Hematopoietic multipotent progenitor cell (in vitro differentiated cells): ENCODE results near the gene NKX2-8. TPM values are rescaled to one million over a fixed set of nuclear protein-coding genes. Genes with fewer than 3 reads are reported as not detected.

Experiments
- DNase-seq, 3 donors: peaks; one replicate each; pipeline ENCODE4 v3.0.0-alpha.2; 2011 to 2015; ENCODE audit warnings: low read depth in 2 of 3, low spot score in 2 of 3
- total RNA-seq: library from RNA; depleted of rRNA; stranded (reverse); fragments of >200 nt; gene quantifications from one replicate; pipeline ENCODE4 v1.2.3, GENCODE V29; 2012

The NKX2-8 gene
- under 0.01 TPM for total RNA-seq

DNA sequence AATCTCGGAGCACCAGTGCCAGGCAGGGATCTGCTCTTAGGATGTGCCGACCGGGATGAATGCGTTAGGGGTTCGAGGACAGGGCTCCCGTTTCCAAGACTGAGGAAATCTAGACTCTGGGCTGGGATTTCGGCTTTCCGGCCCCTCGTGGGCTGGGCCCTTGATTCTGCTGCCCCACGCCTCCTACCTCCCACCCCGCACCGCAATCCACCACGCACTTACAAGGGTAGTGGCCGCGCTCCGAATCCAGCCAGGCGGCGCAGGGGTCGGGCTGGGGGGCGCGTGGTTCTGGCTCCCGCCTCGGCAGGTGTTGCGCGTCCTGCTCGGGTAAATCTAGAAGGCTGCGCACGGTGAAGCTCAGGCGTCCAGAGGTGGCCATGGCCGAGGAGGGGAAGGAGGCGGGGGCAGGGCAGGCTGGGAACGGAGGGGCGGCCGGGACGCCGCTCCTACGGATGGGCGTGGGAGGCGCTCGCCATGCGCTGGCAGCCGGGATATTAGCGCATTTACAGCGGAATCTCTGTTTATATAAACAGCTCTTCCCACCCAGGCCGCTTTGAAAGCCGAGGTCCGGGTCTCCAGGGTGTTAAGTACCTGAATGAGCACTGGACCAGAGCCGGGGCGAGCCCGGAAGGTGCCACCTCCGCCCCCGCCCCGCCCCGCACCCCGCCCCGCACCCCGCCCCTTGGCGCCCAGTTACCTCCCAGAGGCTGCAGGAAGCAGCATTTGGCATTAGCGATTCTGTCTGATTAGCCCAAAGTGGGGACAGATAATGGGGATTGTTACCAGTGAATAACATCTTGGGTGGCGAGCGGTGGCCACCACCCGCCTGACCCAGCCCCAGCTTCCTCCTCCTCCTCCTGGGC is at the start of gene NKX2-8:
NKX2-8 (minus strand) TSS at position 604 of the 863 bp plus-strand sequence; CDS start at position 379, 225 bp downstream.
- DNase-seq: no peak

DNA sequence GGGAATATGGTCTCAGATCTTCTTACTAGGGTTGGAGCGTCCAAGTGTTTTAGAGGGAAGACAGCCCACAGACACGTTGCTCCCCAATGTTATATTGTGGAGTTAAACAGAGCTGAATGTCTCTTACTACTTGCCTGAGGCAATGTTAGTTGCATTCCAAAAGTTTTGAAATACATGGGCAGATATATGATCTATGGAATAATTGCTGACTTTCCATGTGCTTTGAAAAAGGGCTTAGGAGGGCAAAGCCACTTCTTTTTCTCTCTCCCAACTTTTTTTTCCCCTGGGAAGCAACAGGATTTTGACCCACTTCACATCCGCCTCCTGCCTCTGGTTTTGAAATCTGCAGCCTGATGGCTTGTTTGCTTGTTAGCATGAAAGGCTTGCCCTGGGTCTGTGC is 45.6 kb upstream of the NKX2-8 start:
- DNase-seq: no peak

DNA sequence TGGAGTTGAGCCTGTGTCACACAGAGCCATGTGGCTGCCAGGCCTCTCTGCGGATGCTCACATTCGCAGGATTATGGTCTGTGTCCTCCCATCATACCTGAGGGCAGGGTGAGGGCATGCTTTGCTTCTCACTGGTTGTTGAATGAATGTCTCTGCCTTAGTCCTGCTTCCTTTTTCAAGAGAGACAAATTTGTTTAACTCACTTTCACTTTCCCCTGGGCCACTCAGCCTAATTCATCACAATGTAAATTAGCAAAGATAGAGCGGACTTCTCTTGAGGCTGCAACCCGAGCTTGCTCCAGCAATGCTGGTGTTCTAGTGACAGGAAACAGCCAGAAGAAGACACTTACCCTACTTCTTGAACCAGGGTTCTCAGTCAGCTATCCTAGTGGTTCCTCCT is 43.7 kb upstream of the NKX2-8 start:
- no peak for DNase-seq

DNA sequence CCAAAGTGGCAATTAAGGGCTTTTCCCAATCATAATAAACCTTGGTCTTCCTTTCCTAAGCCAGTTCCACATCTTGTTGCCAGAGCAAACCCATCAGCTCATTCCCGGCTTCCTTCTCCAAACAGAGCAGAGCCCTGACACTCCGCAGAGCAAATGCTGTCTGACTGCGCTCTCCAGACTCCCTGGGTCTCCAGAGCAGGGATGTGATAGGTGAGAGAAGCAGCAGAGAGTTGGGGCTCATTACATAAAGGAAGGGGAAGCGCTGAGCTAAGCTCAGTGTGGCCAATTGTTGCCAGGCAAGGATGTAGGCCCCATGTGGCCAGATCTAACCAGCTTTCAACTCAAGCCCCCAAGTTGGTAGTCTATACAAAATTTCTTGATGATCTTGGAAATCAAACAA is 43.0 kb upstream of the NKX2-8 start:
- DNase-seq: no peak

DNA sequence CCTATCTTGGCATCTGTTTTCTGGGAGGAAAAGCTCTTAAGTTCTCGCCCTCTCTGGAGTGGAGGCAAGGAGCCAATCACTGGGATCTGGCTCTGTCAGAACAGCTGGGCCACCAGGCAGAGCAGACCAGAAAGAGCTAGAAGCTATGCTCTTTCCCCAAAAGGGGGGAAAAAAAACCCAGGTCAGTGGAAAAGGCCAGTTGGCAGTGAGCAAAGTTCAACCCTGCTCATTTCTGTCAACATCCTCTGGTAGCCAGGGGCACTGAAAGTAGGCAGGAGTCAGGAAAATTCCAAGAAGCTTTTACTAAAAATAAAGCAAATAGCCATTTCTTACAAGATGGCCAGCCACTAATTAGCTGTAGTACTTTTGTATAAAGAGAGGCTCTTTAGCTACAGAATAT is 42.6 kb upstream of the NKX2-8 start:
- DNase-seq: no peak

DNA sequence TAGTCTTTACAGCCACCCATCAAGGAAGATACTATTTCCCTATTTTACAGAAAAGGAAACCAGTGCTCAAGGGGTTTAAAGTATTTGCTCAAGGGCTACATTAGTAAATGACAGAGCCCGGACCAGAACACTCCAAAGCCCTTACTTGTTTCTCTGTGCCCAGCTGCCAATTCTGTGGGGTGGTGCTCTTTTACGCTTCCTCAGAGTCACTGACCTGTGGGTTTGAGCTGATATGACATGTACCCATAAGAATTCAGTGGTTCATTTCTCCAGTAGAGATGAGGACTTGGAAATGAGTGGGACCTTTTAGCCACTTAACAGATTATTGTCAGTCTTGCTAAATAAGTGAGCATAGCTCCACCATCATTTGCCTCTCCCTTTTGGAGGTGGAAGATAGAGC is 37.4 kb upstream of the NKX2-8 start:
- DNase-seq: no peak

DNA sequence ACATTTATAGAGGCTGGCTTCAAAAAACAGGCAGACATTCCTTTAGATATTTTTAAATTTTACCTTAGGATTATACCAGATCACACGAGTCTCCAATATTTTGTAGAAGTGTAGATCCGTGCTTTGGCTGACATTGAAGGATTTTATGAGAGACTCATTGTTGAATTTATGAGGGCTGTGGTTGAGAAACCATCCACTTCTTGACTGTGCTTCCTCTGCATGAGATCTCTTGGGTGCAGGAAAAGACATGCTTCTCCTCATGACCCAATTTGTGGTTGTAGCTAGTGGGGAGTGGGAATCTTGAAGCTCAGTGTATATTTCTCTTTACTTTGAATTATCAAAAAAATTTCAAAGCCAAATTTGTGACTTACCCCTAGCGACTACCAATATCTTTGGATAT is 36.7 kb upstream of the NKX2-8 start:
- DNase-seq: no peak

DNA sequence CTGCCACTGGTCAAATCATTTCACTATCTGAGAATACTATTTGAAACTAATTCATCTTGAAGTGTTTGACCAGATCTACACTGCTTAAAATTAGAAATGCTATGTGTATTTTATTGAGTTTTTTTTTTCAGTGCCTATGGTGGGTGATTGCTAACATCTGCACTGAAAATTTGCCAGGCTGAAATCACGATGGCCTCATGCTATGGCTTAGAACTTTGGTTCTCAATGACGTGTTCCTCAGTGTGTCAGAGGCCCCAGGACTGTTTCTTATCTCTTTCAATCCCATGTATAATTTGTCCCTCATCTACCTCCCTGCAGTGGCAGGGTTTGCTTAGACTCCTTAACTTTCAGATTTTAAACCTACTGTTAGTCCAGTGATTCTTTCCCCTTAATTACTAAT is 36.2 kb upstream of the NKX2-8 start:
- no peak for DNase-seq

DNA sequence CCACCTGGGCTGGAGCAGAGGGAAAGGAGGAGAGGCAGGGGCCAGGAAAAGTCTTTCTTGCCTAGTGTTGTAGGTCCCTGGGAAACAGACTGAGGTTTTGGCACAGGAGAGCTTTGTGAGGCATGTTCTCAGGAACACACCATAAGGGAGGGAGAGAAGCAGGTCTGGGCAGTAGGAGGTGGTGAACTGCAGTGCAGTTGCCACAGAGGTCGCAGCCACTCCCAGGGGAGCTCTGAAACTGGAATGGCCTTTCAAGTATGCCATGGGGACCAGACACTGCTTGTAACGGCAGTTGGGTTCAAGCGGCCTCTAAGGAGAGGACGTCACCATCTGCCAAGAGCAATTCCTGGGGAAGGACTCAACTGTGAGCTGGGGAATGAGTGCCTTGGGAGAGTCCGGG is 35.4 kb upstream of the NKX2-8 start:
- no peak for DNase-seq

DNA sequence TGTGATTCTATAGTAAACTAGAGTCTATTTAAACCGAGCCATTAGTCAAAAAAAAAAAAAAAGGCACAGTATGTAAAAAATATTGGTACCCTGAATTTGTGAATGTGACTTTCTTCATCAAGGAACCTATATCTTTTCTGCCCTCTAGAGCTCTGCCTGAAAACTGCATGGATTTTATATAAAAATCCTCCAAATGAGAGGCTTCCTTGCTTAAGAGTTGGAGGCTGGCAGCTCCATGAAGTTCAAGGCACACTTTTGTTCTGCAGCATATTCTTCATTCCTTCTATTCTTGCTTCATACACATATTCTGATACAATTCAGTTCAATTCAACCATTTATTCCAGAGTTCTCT is 23.1 kb upstream of the NKX2-8 start:
- DNase-seq: no peak

DNA sequence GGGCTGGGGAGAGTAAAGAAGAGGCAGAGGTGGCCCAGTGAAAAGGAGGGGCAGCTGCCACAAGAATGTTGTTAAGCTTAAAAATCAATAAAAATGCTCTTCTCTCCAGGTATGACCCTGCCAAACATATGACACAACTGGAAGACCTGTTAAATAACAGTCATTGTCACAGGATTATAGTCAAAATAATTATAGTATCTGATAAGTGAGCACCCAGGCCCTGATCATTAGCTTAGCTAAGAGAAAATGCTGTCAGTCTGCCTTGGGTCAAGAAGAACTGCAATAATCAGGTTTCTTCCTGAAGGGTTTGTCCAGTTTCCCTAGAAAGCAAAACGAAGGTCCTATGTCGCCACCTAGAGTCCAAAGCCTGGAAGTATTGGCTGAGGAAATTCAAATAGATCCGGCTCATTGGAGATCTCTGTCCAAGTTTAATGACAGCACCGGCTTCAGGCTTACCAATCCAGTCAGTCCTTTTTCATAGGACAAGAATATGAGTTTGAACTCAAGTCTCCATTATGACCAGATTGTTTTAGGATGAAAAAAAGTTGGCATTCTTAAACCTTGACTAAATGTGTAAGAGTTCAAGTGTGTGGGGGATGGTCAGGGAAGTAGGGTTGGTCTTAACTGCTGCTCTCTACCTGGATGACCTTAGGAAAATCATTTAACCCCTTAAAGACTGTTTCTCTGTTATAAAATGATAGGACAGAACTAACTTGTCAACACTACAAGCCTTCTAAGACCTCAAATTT is 22.5 kb upstream of the NKX2-8 start:
- peak; percentile 1 to 80 (median 41) for DNase-seq

DNA sequence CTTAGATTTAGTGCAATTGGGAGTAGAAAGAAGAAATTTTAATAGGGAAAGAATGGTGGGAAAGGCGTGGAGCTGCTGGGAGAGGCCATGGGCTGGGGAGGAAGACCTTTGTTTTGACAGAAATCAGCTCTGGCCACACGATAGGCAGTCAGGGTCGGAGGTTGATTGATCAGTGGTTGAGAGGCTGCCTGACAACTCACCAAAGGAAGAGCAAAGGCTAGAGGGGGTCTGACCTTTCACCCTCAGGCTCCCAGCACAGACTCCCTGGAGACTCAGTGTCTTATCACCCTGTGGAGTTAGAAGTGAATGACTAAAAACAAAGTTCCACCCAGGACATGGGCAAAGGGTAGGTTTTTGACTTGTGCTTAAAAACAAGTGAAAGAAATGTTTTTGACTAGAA is 18.0 kb upstream of the NKX2-8 start:
- no peak for DNase-seq

DNA sequence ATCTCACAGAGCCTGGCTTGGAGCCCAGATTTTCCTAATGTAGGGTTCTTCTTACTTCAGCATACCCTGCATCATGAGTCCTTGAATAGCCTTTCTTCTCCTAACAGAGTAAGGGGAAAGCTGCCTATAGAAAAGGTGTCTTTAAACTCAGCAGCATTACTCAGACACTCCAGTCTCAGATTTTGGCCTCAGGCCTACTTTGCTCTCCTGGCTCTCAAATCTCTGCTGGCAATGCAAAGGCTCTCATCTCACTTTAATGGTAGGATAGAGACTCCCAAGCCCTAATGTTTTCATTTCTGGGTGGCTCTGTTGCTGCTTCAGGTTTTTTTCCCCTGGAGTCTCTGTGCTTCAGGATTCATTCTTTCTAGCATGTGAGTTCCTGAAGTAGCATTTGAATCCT is 9.1 kb upstream of the NKX2-8 start:
- DNase-seq: no peak

DNA sequence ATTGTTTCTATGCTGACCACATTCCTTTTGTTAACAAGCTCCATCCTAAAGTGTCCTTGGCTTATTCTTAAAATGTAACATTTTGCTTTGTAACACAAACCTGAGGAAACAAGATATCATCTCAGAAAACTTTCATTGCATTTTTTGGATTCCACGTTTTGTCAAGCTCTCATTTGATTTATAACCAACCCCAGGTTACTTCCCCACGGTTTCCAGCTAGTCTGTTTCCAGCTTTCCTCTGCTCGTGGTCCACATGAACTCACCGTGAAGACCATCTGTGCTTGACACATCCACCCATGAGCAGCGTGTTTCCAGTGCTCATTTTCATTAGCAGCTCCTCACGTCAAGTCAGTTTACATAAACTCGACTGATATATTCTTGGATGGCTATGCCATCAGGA is 6.4 kb upstream of the NKX2-8 start:
- no peak for DNase-seq

DNA sequence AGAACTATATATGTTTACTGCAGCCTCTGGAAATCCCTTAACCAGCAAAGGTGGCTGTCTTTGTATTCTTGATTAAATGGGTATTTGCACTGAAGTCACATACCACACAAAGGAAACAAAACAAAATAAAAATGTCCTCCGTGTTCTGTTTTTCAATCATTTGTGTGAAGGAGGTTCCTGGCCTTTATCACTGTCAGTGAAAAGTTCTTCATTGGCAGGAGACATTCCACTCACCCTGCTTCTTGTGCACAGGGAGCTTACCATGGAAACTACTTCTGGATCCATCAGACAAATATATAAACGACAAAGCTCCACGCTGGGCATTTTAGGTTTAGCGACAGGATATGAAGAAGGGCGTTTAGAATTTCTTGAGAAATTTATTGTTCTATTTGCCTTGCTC is 5.7 kb upstream of the NKX2-8 start:
- DNase-seq: no peak

DNA sequence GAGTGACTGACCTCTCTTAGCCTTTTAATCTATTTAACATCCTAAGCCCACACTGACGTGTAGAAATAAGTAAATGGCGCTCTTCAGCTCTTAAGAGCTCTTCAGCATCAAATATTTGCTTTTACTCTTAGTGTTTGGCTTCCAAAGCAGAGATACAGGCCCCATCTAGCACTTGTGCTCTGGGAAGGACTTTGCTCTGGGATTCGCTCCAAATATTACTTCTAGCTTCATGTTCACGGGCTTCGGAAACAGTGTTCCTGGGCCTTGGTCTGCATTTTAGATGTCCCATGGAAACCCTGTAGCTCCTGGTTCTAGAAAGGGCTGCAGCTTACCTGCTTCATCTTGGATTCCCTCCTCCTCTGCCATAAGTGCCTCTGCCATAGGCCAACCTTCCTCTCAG is 2.7 kb upstream of the NKX2-8 start:
- no peak for DNase-seq

DNA sequence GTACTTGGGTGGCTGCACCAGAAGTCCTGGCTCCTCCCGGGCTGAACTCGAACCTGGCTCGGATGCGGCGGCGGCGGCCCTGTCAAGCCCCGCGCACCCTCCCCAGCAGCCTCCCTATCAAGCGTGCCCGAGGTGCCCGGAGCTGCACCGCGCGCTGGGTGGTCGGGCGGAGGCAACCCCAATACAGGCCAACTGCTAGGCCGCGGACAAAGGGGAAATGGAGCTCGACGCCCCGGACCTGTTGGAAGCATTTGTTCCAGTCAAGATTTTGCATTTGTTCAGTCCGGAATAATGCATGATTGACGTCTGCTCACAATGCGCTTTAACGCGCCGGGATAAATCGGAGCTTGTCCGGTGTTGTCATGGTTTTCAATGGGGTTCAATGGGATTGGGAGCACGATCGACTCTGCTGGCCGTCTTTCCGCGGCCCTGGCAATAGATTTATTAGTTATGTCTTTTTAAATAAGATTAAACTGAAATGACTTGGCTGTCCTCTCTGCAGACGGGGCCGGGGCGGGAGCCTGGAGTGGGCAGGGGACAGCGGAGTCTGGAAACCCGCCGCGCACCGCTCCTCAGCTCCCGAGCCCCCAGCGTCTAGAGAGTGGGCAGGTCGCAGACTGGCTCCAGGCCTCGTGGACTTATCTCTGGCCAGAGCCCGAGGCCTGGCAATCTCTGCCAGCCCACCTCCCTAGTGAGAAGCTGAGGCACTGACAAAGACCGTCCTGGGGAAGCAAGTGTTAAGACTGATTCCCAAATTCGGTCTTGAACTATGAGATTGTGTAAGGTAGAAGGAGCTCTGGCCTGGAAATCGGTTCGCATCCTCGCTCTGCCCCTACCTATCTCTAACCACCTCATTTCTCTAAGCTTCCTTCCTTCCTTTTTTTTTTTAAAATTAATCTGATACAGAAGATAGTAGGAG is 1.7 kb upstream of the NKX2-8 start:
- DNase-seq: no peak

DNA sequence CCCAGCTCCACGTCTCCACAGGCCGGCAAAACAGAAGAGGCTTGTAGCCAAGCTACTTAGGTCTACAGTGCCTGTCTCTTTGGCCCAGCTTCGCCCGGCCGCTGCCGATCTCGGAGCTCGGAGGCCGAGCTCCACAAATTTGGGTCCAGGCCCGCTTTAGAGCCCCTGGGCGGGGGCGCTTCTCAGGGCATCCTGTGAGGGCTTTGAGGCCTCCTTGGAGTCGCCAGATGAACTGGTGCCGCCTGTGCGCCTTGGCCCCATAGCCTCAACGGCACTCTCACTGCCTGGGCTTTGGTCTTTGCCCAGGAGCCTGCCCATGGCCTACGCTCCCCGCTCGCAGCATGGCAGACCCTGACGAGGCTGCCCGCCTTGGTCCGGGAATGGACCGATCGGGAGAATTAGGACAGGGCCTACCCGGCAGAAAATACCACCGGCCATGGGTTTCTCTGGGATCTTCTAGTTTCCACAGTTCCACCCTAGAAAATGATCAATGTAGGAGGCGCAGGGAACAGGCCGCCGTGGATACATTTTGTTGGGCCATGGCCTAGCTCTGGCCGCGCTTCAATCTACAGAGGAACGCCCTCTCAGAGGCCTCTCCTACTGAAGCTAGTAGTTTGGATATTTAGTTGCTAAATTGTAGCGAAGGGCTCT is 953 bp upstream of the NKX2-8 start:
- no peak for DNase-seq

DNA sequence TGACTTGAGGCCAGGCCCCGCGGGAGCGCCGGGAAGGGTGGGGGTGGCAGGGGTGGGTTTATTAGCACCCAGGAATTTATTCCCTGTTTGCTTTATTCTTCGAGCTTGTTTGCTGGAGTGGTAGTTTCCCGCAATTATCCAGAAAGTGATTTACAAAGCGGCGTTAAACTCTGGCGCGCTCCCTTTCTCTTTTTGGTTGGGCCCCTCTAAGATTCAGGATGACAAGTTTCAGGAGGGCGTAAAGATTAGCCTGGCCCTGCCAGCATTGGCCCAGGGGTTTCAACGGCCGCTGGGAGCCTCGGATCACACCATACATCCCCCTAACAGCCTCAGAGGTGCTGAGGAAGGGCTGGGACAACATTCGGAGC is 444 bp upstream of the NKX2-8 start:
- no peak for DNase-seq
